ENCODE results near the gene SLC6A9. TPM values are rescaled to one million over a fixed set of nuclear protein-coding genes. Genes with fewer than 3 reads are reported as not detected.

Gene SLC6A9
- total and polyA plus RNA-seq, 2 experiments from 2014 or later: 13.5 to 25.3 TPM

DNA sequence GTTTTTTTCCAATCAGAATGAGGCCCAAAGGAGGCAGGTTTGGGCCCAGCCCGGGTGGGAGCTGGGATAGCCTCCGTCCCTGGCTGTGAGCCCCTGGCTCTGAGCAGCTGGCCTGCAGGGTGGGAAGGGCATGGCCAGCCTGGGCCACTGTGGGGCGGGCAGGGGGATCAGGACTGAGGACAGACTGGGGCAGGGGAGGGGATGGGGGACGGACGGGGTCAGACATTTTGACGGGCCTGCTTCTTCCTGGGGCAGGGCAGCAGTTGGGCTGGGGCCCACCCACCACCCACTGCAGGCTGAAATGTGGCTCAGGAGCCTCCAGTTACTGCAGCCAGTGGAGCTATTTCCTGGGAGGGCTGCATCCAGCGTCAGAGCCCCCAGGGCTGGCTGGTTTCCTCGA, 2.5 kb upstream of the SLC6A9 start:
- H3K4me1 ChIP-seq (ENCODE audit: insufficient read depth): peaks cover 36% of the 10 kb centered on the region
- H3K79me2 ChIP-seq: peaks cover 4% of the 10 kb centered on the region
- no peaks in the 10 kb centered on the region for H3K36me3 ChIP-seq (replicated peaks; ENCODE audit: insufficient read depth, low read depth)
- H3K27me3 ChIP-seq: no peaks in the 10 kb centered on the region
- no peaks in the 10 kb centered on the region for H3K9me3 ChIP-seq (ENCODE audit: low read depth)
- H2AFZ ChIP-seq: no peak overlapping the region
- no peak overlapping the region for H3K27ac ChIP-seq
- no peak for DNase-seq (ENCODE audit: low spot score)
- WGBS (ENCODE audit: low lambda C conversion rate, missing lambda C conversion rate): 82% methylated on average over 7 of the region's 8 CpGs
- H3K4me3 ChIP-seq: no peak overlapping the region
- H3K4me2 ChIP-seq: no peak overlapping the region
- no peaks in the 10 kb centered on the region for H3K9me2 ChIP-seq (replicated peaks; ENCODE audit: insufficient read depth)
- TF ChIP-seq EZH2phosphoT487 (IDR thresholded peaks at IDR 0.05; ENCODE audit: low read depth, severe bottlenecking, unreplicated experiment) (no peak), EZH2 (IDR thresholded peaks at IDR 0.05; ENCODE audit: borderline replicate concordance) (no peak)
- TF ChIP-seq, protein P1, sequence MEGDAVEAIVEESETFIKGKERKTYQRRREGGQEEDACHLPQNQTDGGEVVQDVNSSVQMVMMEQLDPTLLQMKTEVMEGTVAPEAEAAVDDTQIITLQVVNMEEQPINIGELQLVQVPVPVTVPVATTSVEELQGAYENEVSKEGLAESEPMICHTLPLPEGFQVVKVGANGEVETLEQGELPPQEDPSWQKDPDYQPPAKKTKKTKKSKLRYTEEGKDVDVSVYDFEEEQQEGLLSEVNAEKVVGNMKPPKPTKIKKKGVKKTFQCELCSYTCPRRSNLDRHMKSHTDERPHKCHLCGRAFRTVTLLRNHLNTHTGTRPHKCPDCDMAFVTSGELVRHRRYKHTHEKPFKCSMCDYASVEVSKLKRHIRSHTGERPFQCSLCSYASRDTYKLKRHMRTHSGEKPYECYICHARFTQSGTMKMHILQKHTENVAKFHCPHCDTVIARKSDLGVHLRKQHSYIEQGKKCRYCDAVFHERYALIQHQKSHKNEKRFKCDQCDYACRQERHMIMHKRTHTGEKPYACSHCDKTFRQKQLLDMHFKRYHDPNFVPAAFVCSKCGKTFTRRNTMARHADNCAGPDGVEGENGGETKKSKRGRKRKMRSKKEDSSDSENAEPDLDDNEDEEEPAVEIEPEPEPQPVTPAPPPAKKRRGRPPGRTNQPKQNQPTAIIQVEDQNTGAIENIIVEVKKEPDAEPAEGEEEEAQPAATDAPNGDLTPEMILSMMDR (IDR thresholded peaks at IDR 0.05; ENCODE audit: poor library complexity): no peak
- no peaks in the 10 kb centered on the region for H4K20me1 ChIP-seq (ENCODE audit: insufficient read depth, poor library complexity, severe bottlenecking)

DNA sequence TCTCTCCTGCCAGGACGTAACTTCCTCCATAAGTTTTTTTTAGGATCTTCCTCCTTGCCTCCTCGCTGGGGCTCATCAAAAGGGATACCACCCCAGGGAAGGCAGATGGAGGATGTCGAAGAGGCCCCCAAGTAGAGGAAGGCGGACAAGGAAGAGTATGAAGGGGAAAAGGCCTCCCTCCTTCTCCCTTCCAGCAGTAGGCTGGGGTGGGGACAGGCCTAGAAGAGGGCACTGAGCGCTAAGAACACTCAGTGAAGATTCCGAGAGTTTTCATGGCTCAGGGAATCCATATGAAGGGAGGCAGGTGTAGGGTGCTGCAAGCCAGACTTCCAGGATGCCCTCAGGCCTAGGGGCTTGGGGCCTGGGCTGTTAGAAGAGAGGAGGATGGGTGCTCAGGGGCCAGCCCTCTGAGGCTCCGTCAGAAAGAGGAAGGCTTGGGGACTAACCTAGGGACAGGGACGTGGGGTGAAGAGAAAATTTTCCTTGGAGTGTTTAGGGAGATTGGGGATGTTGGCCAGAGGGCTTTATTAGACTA, 1.8 kb upstream of the SLC6A9 start:
- no peaks in the 10 kb centered on the region for H3K27me3 ChIP-seq
- TF ChIP-seq, protein P1 (IDR thresholded peaks at IDR 0.05; ENCODE audit: poor library complexity): no peak
- no peak for TF ChIP-seq EZH2 (IDR thresholded peaks at IDR 0.05; ENCODE audit: borderline replicate concordance)
- TF ChIP-seq EZH2phosphoT487 (IDR thresholded peaks at IDR 0.05; ENCODE audit: low read depth, severe bottlenecking, unreplicated experiment): no peak
- H3K36me3 ChIP-seq (replicated peaks; ENCODE audit: insufficient read depth, low read depth): no peaks in the 10 kb centered on the region
- peaks cover 38% of the 10 kb centered on the region for H3K4me1 ChIP-seq (ENCODE audit: insufficient read depth)
- no peaks in the 10 kb centered on the region for H4K20me1 ChIP-seq (ENCODE audit: insufficient read depth, poor library complexity, severe bottlenecking)
- 94% methylated on average over 8 of the region's 8 CpGs for WGBS (ENCODE audit: low lambda C conversion rate, missing lambda C conversion rate)
- no peak for DNase-seq (ENCODE audit: low spot score)
- H3K79me2 ChIP-seq: peaks cover 4% of the 10 kb centered on the region
- H2AFZ ChIP-seq: no peak overlapping the region
- no peaks in the 10 kb centered on the region for H3K9me2 ChIP-seq (replicated peaks; ENCODE audit: insufficient read depth)
- H3K9me3 ChIP-seq (ENCODE audit: low read depth): no peaks in the 10 kb centered on the region
- no peak overlapping the region for H3K4me3 ChIP-seq
- no peak overlapping the region for H3K4me2 ChIP-seq
- peak overlapping the region; percentile 23 for H3K27ac ChIP-seq

DNA sequence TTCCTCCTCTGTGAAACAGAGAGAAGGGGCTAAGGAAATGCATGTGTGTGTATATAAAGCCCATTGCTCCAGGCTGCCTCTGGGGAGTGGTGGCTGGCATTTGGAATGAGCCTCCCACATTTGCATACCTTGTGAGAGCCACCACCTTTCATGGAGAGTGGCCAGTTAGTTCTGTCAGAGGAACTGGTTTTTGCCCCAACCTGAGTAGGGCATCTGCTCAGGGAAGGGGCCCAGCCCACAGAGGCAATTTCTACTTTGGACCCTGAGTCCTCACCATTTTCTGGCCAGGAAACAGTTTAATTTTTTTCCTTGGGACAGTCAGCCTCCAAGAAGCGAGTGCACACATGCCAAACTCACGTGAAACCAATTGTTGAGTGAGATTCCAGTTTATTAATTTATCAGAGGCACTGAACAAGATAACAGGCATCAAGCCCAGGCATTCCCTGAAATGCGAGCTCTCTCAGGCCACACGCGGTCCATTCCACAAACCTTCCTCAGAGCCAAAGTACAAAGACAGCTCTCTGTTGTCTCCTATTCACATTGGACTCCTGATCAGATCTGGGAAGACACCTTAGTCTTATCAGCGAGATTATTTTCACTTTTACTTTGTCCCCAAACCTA, 1.0 kb upstream of the SLC6A9 start:
- Histone ChIP-seq H3K27ac (peak overlapping the region; percentile 84), H3K36me3 (replicated peaks; ENCODE audit: insufficient read depth, low read depth) (no peaks in the 10 kb centered on the region), H4K20me1 (ENCODE audit: insufficient read depth, poor library complexity, severe bottlenecking) (no peaks in the 10 kb centered on the region), H2AFZ (no peak overlapping the region), H3K79me2 (peaks cover 4% of the 10 kb centered on the region), H3K4me2 (peak overlapping the region; percentile 86), H3K4me3 (no peak overlapping the region), H3K4me1 (ENCODE audit: insufficient read depth) (peaks cover 38% of the 10 kb centered on the region), H3K27me3 (no peaks in the 10 kb centered on the region), H3K9me2 (replicated peaks; ENCODE audit: insufficient read depth) (no peaks in the 10 kb centered on the region), H3K9me3 (ENCODE audit: low read depth) (no peaks in the 10 kb centered on the region)
- 57% methylated on average over 6 of the region's 6 CpGs for WGBS (ENCODE audit: low lambda C conversion rate, missing lambda C conversion rate)
- DNase-seq (ENCODE audit: low spot score): no peak
- TF ChIP-seq EZH2 (IDR thresholded peaks at IDR 0.05; ENCODE audit: borderline replicate concordance) (no peak), EZH2phosphoT487 (IDR thresholded peaks at IDR 0.05; ENCODE audit: low read depth, severe bottlenecking, unreplicated experiment) (no peak)
- TF ChIP-seq, protein P1 (IDR thresholded peaks at IDR 0.05; ENCODE audit: poor library complexity): no peak

Data from hepatocyte (in vitro differentiated cells).